NB4 (cell line): ENCODE data around the gene MRPL16.

Source experiments
- POLR2A ChIP-seq: IDR thresholded peaks from 2 replicates; pipeline ENCODE4 v1.6.1; 2011; ENCODE audit warnings: mild to moderate bottlenecking; ENCODE audit not compliant: insufficient read length; ENCODE audit errors: extremely low read depth
- TF ChIP-seq, protein P1 (sequence below): IDR thresholded peaks from one replicate; pipeline ENCODE4 v1.5.1; 2012; ENCODE audit warnings: low read depth, low read length

DNA sequence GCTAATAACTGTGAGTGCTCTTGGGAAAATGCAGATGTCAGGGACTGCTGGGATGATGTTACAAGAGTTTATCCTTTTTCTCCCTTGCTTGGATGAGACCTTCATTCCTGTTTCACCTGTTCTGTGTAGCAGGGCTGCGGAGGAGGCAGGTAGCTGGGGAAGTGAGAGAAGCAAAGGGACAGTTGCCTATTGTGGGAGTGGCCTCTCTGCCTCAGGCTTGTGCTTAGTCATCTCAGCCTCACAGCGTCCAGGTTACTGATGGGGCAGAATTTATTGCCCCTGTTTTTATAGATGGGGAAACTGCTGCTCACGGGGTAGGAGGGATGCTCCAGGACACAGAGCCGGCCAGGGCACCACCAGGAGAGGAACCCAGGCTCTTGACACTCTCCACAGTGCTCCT, 53.7 kb downstream of the MRPL16 start:
- TF ChIP-seq POLR2A, result no peak
- TF ChIP-seq, protein P1, sequence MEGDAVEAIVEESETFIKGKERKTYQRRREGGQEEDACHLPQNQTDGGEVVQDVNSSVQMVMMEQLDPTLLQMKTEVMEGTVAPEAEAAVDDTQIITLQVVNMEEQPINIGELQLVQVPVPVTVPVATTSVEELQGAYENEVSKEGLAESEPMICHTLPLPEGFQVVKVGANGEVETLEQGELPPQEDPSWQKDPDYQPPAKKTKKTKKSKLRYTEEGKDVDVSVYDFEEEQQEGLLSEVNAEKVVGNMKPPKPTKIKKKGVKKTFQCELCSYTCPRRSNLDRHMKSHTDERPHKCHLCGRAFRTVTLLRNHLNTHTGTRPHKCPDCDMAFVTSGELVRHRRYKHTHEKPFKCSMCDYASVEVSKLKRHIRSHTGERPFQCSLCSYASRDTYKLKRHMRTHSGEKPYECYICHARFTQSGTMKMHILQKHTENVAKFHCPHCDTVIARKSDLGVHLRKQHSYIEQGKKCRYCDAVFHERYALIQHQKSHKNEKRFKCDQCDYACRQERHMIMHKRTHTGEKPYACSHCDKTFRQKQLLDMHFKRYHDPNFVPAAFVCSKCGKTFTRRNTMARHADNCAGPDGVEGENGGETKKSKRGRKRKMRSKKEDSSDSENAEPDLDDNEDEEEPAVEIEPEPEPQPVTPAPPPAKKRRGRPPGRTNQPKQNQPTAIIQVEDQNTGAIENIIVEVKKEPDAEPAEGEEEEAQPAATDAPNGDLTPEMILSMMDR, result no peak
